ENCODE data around the gene ATXN3L. TPM values are rescaled to one million over a fixed set of nuclear protein-coding genes. Genes with fewer than 3 reads are reported as not detected.

ATXN3L gene
- total and polyA plus RNA-seq, 2 experiments from 2014 or later = not detected

- TF ChIP-seq EZH2phosphoT487 (IDR thresholded peaks at IDR 0.05; ENCODE audit: unreplicated experiment) = no peak
- TF ChIP-seq ETS1 (IDR thresholded peaks at IDR 0.05) = no peak
- no peak for TF ChIP-seq STAT1 (IDR thresholded peaks at IDR 0.05; ENCODE audit: unreplicated experiment)
- TF ChIP-seq, protein P1, sequence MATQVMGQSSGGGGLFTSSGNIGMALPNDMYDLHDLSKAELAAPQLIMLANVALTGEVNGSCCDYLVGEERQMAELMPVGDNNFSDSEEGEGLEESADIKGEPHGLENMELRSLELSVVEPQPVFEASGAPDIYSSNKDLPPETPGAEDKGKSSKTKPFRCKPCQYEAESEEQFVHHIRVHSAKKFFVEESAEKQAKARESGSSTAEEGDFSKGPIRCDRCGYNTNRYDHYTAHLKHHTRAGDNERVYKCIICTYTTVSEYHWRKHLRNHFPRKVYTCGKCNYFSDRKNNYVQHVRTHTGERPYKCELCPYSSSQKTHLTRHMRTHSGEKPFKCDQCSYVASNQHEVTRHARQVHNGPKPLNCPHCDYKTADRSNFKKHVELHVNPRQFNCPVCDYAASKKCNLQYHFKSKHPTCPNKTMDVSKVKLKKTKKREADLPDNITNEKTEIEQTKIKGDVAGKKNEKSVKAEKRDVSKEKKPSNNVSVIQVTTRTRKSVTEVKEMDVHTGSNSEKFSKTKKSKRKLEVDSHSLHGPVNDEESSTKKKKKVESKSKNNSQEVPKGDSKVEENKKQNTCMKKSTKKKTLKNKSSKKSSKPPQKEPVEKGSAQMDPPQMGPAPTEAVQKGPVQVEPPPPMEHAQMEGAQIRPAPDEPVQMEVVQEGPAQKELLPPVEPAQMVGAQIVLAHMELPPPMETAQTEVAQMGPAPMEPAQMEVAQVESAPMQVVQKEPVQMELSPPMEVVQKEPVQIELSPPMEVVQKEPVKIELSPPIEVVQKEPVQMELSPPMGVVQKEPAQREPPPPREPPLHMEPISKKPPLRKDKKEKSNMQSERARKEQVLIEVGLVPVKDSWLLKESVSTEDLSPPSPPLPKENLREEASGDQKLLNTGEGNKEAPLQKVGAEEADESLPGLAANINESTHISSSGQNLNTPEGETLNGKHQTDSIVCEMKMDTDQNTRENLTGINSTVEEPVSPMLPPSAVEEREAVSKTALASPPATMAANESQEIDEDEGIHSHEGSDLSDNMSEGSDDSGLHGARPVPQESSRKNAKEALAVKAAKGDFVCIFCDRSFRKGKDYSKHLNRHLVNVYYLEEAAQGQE (IDR thresholded peaks at IDR 0.05; ENCODE audit: unreplicated experiment) = no peak
- TF ChIP-seq CREB1 (CRISPR knock-in tag; IDR thresholded peaks at IDR 0.05; ENCODE audit: low read depth) = no peak
- TF ChIP-seq ZNF331 (CRISPR knock-in tag; IDR thresholded peaks at IDR 0.05; ENCODE audit: low read depth) = no peak
These were observed 51.0 kb downstream of the ATXN3L start (continued) for GRCh38 chrX:13268874-13269273.

Other genes with a start within 250 kb of the ATXN3L start
- 2.6 and 2.8 TPM in 2 replicates for gene EGFL6, start 249.5 kb upstream of the ATXN3L start, total RNA-seq (2014; rRNA removed; shearing (Covaris generic))
- 1.2 and 1.4 TPM in 2 replicates for gene EGFL6, start 249.5 kb upstream of the ATXN3L start, polyA plus RNA-seq (2016; fragmentation: Nextera tagmentation; extraction: Ambion mirVana)